NCI-H2171 treated with DMSO at 0.1 percent for 48 hours (cell line): Measurements from ENCODE around the gene LHX5.
A peak's percentile ranks its signal among the peaks of the same experiment; 100 is the strongest.
"Not testable (repeated sequence)": the region's sequence is repeated elsewhere in the genome, so short reads cannot be mapped to it uniquely, and the experiment has no call there.

Experiments
- DNase-seq: peaks from one replicate; lab custom pipeline; 2025; lab: John Stamatoyannopoulos, UW

LHX5 gene

DNA sequence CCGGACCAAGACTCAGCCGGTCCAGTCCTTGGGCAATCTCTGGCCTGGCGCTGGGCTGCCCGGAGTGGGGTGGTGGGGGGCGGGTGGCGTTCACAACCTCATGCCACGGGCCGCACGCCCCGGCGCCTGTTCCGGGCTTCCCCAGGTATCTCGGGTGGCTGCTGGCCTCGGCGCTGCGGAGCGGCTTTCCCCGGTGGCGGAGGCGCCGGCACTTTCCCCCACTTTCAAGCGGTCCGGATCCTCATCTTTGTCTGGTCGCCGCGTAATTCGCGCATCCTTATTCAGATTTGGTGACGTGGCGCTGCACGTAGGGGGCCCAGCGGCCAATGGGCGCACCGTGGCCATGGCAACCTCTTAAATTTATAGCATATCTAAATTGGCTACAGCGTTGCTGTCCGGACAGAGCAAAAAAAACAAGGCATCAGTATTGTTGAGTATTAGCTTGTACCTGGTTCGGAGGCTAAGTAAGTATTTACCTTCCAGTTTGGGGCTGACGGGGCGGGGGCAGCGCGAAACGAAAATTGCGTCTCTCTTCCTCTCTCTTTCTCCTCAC is at the start of gene LHX5:
Gene LHX5 (minus strand): TSS at position 253 of the 553 bp plus-strand sequence. CDS start 373 bp downstream, outside the sequence.
- DNase-seq, result no peak

DNA sequence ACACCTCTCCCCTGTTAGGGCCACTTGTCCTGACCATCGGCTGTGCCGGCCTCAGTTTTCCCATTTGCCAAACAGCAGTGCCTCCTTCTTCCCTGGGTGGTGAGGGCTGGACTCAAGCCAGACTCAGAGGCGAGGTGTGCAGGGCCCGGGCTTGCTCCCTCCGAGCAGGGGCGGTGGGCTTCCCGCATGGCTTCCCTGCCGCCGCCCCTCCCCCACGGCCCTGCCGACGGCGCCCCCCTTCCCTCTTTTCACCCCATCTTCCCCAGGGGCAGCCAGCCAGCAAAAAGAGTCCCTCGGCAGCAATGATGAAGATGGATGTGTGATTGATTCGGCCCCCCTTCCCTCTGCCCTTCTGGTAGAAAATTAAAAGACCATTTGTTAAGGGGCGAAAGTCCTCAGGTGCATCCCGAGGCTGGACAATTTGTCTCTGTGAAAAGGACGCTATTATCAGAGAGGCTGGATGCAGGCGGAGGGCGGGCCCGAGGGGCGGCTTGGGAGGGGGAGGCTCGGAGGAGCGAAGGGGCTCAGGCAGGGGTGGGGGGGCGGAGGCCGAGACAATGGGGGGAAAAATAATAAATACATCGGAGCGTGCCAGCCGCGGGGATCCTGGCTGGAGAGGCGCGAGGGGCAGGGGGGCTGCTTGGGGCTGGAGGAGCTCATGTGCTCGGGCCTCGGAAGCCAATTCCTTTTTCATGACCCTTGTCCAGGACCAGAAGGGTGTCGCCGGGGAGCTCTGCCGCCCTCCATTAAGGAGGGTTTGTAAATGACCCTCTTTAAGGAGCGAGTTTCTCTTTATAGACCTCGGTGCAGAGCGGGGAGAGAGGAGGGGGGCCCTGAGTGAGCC is 48.0 kb upstream of the LHX5 start:
- no peak for DNase-seq

DNA sequence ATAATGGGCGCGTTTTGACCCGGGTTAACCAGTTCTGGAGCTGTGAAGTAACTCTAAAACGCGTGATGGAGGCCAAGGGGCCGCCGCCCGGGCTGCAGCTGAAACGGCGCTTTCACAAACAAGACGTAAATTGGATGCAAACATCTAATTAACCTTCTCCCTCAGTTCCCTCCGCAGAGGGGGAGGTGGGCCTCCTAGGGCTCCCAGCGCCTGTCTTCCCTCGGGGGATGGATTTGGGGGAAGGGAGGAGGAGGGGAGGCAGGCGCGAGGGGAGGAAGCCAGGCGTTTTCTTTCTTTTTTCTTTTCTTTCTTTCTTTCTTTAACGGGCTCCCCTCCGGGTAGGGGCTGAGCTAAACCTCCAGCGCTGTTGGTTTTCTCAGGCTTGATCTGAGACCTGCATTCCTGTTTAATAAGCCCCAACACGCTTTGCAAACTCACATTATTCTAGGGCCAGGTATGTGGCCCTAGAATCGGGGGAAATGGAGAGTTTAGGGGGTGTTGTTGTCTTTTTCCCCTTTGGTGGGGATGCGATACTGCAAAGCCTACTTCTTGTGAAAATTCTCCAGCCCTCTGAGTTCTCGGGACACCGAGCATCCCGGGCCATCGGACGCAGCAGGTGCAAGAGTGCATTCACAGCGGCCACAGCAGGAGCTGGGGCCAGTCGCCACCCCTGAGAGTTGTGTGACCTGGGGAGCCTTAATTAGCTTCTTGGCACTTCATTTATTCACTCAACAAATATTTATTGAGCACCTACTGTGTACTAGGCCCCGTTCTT is 43.6 kb upstream of the LHX5 start:
- DNase-seq, result no peak

DNA sequence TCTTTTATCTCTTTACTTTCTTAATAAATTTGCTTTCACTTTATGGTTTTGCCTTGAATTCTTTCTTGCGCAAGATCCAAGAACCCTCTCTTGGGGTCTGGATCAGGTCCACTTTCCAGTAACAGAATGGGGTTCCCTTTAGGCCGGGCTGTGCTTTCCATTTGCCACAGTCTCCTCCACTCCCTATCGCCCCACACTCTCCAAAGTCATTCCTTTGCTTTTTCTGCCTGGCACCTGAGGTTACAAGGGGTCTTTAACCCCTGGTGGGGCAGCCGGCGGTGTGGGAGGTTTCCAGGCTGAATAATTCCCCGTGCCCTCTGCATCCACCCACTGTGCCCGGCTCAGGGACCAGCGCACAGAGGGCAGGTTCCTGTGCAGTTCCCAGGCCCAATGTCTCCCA is 42.9 kb upstream of the LHX5 start:
- DNase-seq, result no peak

DNA sequence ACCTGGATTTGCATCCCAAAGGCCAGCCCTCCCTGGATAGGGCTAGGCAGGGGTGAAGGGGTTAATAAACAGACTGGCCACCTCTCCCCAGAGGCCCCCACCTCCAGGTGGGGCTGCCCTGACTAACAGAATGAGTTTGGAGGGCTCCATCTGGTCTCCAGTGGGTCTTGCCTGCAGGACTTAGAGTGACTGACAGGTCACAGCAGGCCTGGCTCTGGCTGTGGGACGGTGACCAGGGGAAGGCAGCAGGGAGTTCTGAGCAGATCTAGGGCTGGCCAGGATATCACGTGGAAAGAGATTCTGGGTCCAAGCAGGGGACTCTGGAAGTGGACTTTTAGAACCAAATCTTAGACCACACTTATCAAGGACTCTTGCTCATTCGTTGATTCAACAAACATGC is 40.9 kb upstream of the LHX5 start:
- no peak for DNase-seq

DNA sequence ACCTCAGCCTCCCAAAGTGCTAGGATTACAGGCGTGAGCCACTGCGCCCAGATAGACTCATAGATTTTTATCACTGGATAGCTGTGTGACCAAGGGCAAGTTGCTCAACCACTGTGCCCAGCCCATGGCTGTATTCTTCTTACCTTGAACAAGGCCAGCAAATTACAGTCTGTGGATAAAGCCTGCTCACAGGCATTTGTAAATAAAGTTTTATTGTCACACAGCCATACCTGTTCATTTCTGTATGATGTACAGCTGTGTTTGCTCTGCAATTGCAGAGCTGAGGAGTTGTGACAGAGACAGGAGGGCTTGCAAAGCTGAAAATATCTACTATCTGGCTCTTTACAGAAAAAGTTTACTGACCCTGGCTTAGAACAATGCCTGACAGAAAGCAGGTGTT is 35.2 kb upstream of the LHX5 start:
- DNase-seq, result no peak

DNA sequence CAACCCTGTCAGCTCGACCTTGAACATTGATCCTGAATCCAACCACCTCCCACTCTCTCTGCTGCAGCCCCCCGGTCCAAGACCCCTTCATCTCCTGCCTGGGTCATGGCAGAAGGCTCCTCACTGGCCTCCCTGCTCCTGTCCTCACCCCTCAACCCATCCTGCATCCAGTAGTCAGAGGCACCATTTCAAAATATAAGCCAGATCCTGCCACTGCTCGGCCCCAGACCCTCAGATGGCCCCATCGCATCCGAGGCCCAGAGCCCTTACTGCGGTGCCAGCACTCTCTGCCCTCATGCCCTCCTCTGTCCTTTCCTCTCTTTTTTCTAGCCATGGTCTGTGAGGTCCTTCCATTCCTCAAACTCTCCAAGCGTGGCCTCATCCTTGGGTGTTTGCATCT is 34.3 kb upstream of the LHX5 start:
- no peak for DNase-seq

DNA sequence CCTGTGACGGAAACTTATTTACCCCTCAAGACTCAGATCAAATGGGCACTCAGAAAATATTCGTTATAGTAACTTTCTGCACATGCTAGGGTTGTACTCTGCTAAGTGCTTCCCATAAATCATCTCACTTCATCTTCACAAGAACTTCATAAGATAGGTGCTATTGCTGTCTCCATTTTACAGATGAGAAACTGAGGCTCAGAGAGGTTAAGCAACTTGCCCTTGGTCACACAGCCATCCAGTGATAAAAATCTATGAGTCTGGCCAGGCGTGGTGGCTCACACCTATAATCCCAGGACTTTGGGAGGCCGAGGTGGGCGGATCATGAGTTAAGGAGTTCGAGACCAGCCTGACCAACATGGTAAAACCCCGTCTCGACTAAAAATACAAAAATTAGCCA is 33.2 kb upstream of the LHX5 start:
- no peak for DNase-seq

DNA sequence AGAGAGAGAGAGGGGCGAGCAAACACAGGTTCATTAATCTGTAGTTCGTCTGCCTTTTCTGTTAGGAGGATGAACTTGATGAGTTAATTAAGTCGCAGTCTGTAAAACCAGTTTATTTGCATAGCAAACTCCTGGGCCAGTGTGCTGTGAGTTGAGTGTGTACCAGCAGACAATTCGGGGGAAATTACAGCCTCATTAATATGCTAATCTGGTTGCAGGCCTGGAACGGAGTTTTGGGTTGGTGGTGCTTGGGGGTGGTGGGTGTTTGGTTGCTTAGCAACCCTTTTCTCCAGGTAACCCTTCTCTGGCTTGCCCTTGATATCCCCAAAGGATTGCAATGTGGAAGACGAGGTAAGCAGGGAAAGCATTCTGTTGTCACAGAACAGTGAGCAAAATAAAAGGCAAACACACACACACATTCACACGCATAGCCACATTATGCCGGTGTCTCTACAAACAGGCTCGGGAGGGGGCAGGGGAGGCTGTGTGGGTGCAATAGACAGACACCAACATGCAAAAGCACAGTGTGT is 29.2 kb upstream of the LHX5 start:
- no peak for DNase-seq

DNA sequence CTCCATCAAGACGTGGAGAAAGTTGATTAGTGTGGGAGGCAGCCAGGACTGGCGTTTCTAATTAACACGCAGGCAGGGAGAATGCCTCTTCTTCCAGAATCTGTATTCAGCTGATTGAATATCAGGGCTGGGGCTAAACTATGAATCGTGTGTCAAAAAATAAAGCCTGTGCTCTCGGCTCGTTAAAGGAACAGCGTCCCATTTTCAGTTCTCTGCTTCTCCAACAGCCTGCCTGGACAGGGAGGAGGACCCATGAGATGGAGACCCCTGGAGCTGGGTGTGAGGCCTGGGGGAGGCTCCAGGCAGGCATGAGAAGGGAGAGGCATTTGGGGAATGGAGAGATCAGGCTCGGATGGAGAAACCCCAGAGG is 28.6 kb upstream of the LHX5 start:
- DNase-seq, result no peak

DNA sequence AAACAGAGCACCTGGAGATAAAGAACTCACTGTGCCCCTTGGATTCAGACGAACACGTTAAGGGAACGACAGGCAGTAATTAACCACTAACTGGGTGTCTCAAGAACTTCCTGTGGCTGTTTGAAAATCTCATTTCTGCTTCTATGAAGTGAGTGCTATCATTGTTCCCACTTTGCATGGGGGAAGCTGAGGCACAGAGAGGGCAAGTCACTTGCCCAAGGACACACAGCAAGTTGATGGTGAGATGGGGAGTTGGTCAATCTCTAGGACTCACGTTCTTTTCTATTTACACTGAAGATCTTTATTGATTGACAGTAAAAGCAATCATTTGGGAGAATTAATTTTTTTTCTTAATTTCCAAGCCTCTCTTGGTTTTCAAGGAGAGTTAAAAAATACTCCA is 26.8 kb upstream of the LHX5 start:
- no peak for DNase-seq

DNA sequence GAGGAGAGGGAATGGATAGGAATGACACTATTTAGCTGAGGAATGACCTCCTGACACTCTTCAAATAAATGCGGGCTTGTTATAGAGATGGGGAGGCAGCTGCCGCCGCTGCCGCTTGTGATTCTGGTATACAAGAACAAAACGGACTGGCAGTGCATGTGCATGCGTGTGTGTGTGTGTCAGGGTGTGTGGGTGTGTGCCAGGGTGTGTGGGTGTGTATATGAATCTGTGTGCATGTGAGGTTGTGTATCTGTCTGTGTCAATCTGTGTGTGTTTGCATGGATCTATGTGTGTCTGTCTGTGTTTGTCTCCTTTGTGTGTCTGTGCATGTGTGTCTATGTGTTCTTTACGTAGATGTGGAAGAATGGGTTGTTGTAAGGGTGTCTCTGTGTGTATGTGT is 26.0 kb upstream of the LHX5 start:
- DNase-seq, result no peak

DNA sequence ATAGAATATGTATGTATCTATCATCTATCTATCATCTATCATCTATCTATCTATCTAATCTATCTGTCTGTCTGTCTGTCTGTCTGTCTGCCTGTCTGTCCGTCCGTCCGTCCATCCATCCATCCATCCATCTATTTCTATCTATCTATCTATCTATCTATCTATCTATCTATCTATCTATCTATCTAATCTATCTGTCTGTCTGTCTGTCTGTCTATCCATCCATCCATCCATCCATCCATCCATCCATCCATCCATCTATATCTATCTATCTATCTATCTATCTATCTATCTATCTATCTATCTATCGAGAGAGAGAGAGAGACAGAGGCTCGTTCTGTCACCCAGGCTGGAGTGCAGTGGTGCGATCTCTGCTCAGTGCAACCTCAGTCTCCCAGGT is 24.3 kb upstream of the LHX5 start:
- DNase-seq, result not testable (repeated sequence)

DNA sequence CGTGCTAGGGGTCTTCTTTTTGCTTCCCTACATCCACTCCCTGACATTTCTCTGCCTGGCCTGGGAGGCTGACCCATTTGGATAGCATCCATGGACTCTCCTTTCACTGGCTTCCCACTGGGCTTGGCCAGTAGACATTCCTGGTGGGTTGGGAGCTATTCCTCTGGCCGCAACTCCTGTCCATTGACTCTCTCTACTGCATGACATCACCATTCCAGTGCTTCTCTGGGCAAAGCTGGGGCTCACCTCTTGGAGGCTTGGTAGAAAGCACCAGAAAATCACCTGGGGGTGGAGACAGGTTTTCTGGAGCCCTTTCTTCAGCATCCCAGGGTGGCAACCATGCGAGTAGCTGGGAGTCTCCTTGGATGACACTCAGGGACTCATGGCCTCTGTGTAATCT is 16.7 kb upstream of the LHX5 start:
- DNase-seq, result no peak

DNA sequence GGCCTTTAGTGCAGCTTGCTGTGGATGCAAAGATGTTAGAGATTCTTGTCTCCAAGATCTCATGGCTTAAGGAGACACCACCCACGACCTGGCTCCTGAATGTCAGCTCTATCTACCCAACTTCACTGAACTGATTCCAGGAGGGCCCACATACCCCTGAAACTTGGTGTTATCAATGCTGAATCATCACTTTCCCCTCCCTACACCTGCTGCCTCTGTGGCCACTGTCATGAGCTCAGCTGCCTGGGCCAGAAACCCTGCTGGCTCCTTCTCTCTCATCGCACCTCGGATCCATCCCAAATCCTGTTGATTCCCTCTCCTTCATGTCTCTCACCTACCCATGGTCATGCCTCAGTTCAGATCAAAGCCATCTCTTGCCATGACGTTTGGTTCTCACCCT is 15.1 kb upstream of the LHX5 start:
- no peak for DNase-seq

DNA sequence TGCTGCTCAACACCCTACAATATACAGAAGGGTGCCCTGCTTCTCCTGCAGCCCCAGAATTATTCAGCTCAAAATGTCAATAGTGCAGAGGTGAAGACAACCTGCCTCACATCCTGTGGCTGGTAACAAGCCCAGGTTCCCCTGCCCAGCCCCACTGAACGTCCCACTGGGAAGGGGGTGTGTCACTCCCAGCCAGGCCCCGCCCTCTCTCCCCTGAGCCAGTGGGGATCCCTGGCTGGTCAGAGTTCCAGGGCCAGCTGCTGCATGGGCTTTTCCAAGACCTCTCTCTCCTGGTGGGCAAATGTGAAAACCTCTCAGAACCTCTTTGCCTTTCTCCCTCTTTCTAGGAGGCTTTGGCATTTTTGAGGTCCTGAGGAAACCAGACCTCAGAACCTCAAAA is 13.7 kb upstream of the LHX5 start:
- no peak for DNase-seq

DNA sequence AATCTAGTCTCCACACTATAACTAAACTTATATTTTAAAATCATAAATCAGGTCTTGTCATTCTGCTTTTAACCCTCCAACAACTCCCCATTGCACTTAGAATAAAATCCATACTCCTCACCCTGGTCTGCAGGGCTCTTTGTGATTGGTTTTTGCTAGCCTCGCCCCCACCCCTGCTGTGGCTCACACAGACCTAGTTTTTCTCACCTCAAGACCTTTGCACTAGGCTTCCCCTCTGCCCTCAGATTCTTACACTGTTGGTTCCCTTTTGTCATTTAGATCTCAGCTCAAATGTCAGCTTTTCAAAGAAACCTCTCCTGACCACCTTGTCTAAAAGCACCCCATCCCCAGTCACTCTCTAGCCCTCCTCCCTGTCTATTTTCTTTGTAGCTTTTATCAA is 10.7 kb upstream of the LHX5 start:
- DNase-seq, result no peak

DNA sequence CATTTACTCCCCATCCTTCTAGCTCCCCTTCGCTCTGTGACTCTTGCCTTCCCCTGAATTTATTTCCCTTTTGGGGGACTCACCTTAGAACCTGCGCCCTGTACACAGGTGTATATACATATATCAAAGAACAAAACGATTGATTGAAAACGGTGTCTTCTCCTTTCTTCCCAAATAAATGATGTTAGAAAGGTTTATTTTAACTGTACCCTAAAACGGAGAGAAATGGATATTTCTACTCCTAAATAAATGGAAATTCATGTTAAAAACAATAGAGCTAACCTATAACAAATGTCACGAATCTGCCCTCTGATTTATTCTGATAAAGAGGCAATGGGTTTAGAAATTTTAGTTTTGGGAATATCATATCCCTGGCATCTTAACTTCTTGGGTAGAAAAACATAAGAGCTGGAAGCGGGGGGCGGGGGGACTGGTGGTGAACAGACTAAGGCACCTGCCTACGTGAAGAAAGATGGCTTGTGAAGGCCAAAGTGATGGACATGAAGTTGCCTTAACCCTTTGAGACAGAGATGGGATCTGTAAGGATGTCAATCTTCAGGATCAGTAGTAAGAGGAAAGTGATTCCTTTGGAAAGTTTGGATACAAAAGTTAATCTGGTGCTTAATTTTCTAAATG is 8.8 kb upstream of the LHX5 start:
- DNase-seq, result peak; percentile 17

DNA sequence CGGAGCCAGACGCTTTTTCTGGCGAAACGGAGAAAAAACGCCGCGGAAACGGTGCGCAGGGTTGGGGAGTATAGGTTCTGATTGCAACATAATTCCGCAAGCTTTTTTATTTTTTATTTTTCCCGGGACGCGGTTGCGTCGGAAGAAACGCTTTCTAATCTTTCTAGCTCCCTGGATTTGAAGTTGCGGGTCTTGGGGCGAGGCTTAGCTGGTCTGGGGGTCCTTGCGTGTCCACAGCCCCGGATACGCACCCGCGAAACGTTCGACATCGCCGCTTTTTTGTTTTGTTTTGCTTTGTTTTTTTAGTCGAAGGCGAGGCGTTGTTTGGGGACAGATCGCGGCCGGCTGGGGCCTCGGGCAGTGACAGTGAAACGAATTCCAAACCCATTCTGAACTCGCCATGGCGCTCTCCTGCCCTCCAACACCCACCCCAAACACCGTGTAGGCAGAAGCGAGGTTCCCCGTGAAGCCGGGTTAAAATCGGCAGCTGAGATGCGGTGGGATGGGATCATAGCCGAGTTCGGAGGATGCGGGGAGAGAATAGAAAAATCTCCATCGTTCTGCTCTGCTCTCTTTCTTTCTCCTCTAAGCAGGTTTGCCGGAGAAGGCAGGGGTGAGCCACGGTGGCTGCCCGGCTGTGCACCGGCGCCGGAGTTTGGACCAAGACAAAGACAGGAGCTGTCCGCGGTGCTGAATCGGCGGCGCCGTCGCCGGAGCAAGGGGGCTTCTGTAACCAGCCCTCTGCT is 8.1 kb upstream of the LHX5 start:
- DNase-seq, result no peak

DNA sequence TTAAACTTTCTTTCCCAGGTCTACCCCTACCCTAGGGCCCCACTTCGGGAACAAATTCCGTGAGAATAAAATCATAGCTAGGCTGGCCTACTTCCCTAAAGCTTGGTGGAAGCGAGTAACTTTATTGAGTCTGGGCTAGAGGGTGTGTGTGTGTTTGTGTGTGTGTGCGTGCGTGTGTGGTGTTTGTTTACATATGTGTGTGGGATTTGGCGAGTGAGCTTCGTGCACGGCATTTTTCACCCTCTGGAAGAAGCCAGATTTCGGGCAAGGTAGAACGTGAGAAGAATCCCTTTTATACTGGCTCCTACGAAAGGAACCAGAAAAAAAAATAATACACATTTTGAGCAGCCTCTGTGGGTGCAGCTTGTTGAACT is 7.5 kb upstream of the LHX5 start:
- no peak for DNase-seq

DNA sequence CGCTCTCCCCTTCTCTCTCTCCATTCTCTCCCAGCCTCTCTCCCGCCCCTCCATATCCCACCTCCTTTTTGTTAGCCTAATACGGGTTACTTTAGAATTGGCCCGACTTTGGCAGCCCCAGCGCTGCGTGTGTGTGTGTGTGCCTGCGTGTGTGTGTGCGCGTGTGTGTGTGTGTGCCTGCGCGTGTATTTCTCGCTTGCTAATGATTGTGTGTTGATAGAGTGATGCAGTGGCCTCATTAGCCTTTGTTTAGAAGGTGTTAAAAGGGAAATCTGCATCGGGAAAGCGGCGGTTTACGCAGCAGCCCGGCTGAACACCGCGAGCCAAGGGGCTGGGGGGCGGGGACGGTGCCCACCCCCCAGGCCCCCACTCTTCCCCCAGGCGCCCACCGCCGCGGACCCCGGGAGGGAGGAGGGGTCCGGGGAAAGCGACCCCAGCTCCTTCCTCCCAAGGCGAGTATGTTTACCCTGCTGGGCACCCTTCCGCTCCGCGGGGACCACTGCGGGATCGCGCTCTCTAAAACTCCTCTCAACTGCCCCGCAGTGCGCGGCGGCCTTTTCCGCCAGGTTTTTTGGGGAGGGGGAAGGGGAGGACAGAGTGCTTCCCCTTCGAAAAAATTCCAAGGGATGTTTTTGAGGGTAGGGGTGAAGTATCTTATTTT is 6.8 kb upstream of the LHX5 start:
- DNase-seq, result no peak
